B cell (primary cell): ENCODE results near the gene BRICD5. TPM values are rescaled to one million over a fixed set of nuclear protein-coding genes. Genes with fewer than 3 reads are reported as not detected.

Experiments used
- ATAC-seq: fragments of 200-7000 bp; cut with Tn5 transposase; one replicate; pipeline ENCODE4 v1.10.0; 2021; ENCODE audit warnings: low read depth, mild to moderate bottlenecking, moderate number of reproducible peaks, moderate library complexity
- CTCF ChIA-PET: fragments of 350-600 bp; sonication (Branson Sonifier 250); formaldehyde crosslinking; loops from one replicate; lab custom pipeline; 2021; ENCODE audit warnings: antibody characterized with exemption, inconsistent platforms; lab: Charles Lee
- POLR2A ChIA-PET: fragments of 350-600 bp; sonication (Branson Sonifier 250); formaldehyde crosslinking; loops from one replicate; lab custom pipeline; 2021; ENCODE audit warnings: antibody characterized with exemption; lab: Charles Lee
- DNase-seq: peaks from one replicate; pipeline ENCODE4 v3.0.0; 2013
- H2AFZ ChIP-seq: 2 replicates; pipeline ENCODE4 v1.6.1; 2012; ENCODE audit warnings: mild to moderate bottlenecking, low read depth, low read length; ENCODE audit not compliant: insufficient read depth, poor library complexity, severe bottlenecking
- H3K27ac ChIP-seq, 2 donors: 1 replicate in 1 of 2; 2 replicates in 1 of 2; pipeline ENCODE4 v1.5.1; 2012 to 2013; ENCODE audit warnings: low read length in 2 of 2, mild to moderate bottlenecking in 2 of 2, moderate library complexity in 1 of 2
- H3K27me3 ChIP-seq, 4 experiments: fragments of 200-600 bp in 1 of 4; sonication (generic) in 1 of 4; replicated peaks in 1 of 4; 1 replicate in 2 of 4; 2 replicates in 2 of 4; pipeline versions ENCODE4 v1.6.1 to v1.7.0; 2013 to 2016; ENCODE audit warnings: low read length in 3 of 4, mild to moderate bottlenecking in 2 of 4, mixed read lengths in 1 of 4, moderate library complexity in 1 of 4; ENCODE audit not compliant: insufficient read depth in 4 of 4, control insufficient read depth in 3 of 4; ENCODE audit errors: control extremely low read depth in 1 of 4
- H3K36me3 ChIP-seq, 2 experiments: replicated peaks in 1 of 2; 1 replicate in 1 of 2; 2 replicates in 1 of 2; pipeline versions ENCODE4 v1.6.1 to v1.7.1; 2013; ENCODE audit warnings: low read length in 1 of 2; ENCODE audit not compliant: insufficient read depth in 2 of 2, control insufficient read depth in 1 of 2; ENCODE audit errors: control extremely low read depth in 1 of 2, extremely low read depth in 1 of 2
- H3K4me1 ChIP-seq, 2 donors: fragments of 200-600 bp in 1 of 2; sonication (generic) in 1 of 2; 1 replicate in 1 of 2; 2 replicates in 1 of 2; pipeline versions ENCODE4 v1.5.1 to v1.6.1; 2013 to 2017; ENCODE audit warnings: low read length in 2 of 2; ENCODE audit not compliant: control insufficient read depth in 2 of 2, insufficient read depth in 2 of 2
- H3K4me2 ChIP-seq: replicated peaks from 2 replicates; pipeline ENCODE3; 2012; ENCODE audit warnings: mild to moderate bottlenecking, low read depth, low read length; ENCODE audit not compliant: poor library complexity, severe bottlenecking
- H3K4me3 ChIP-seq, 5 experiments: fragments of 200-600 bp in 1 of 5; sonication (generic) in 1 of 5; 1 replicate in 3 of 5; 2 replicates in 2 of 5; pipeline versions ENCODE4 v1.5.1 to v1.7.0; 2011 to 2016; ENCODE audit warnings: low read length in 4 of 5, mild to moderate bottlenecking in 4 of 5, low read depth in 2 of 5, control low read depth in 1 of 5, moderate library complexity in 1 of 5; ENCODE audit not compliant: insufficient read depth in 1 of 5; ENCODE audit errors: control extremely low read depth in 1 of 5, extremely low read depth in 1 of 5
- H3K79me2 ChIP-seq: fragments of 200-600 bp; sonication (generic); one replicate; pipeline ENCODE4 v1.6.0; 2016; ENCODE audit warnings: low read length; ENCODE audit not compliant: control insufficient read depth, insufficient read depth
- H3K9ac ChIP-seq: fragments of 200-600 bp; sonication (generic); 2 replicates; pipeline ENCODE4 v1.6.1; 2017; ENCODE audit warnings: mild to moderate bottlenecking, low read length, moderate library complexity
- H3K9me3 ChIP-seq, 3 donors: one replicate each; pipeline versions ENCODE4 v1.6.1 to v1.7.1; 2013; ENCODE audit warnings: low read length in 2 of 3; ENCODE audit not compliant: control insufficient read depth in 2 of 3, insufficient read depth in 1 of 3; ENCODE audit errors: control extremely low read depth in 1 of 3
- H4K20me1 ChIP-seq: 2 replicates; pipeline ENCODE4 v1.6.0; 2012; ENCODE audit warnings: mild to moderate bottlenecking, low read length; ENCODE audit not compliant: insufficient read depth, control insufficient read depth, poor library complexity, severe bottlenecking
- H3K27ac Mint-ChIP-seq: one replicate; pipeline ENCODE4 v1.8.0; 2021; ENCODE audit warnings: mixed read lengths
- H3K27me3 Mint-ChIP-seq: one replicate; pipeline ENCODE4 v1.8.0; 2021; ENCODE audit warnings: mixed read lengths
- H3K4me1 Mint-ChIP-seq: one replicate; pipeline ENCODE4 v1.8.0; 2021; ENCODE audit warnings: mixed read lengths
- H3K4me3 Mint-ChIP-seq: one replicate; pipeline ENCODE4 v1.8.0; 2021; ENCODE audit warnings: mixed read lengths
- H3K9me3 Mint-ChIP-seq: one replicate; pipeline ENCODE4 v1.8.0; 2022; ENCODE audit warnings: mixed read lengths; ENCODE audit not compliant: insufficient read depth
- EZH2 ChIP-seq: IDR thresholded peaks from 2 replicates; pipeline ENCODE4 v1.6.1; 2012; ENCODE audit warnings: borderline replicate concordance, low read depth, mild to moderate bottlenecking, moderate library complexity, low read length; ENCODE audit not compliant: insufficient read depth, poor library complexity, severe bottlenecking
- WGBS: methylation state at CpG from one replicate; pipeline ENCODE4 v1.1.5; 2013; ENCODE audit warnings: missing lambda C conversion rate; ENCODE audit not compliant: insufficient coverage; 5-methylcytosine and 5-hydroxymethylcytosine counted together
- intact Hi-C: fragments of 100-400 bp; cut with micrococcal nuclease; formaldehyde crosslinking; loops from one replicate; pipeline ENCODE4 v1.10.0; 2022
- polyA plus RNA-seq: library from polyadenylated mRNA; depleted of rRNA; stranded (reverse); fragments of >200 nt; gene quantifications from 2 replicates; pipeline ENCODE4 v1.2.3, GENCODE V29; 2012
- total RNA-seq, 2 donors: library from RNA; stranded (reverse); fragments of 120-200 nt in 1 of 2; gene quantifications; 1 replicate in 1 of 2; 2 replicates in 1 of 2; pipeline versions ENCODE4 v1.2.3 to v1.2.4, GENCODE V29; 2013 to 2022
- TF ChIP-seq, protein P1 (sequence below): fragments of 200-600 bp; IDR thresholded peaks from one replicate; pipeline ENCODE4 v1.8.0; 2022; ENCODE audit warnings: antibody characterized with exemption, mild to moderate bottlenecking

Gene BRICD5
- total and polyA plus RNA-seq, 2 donors (not counting 1 experiment from before 2014, with no cell fraction given) = 11.9 to 18.3 TPM

DNA sequence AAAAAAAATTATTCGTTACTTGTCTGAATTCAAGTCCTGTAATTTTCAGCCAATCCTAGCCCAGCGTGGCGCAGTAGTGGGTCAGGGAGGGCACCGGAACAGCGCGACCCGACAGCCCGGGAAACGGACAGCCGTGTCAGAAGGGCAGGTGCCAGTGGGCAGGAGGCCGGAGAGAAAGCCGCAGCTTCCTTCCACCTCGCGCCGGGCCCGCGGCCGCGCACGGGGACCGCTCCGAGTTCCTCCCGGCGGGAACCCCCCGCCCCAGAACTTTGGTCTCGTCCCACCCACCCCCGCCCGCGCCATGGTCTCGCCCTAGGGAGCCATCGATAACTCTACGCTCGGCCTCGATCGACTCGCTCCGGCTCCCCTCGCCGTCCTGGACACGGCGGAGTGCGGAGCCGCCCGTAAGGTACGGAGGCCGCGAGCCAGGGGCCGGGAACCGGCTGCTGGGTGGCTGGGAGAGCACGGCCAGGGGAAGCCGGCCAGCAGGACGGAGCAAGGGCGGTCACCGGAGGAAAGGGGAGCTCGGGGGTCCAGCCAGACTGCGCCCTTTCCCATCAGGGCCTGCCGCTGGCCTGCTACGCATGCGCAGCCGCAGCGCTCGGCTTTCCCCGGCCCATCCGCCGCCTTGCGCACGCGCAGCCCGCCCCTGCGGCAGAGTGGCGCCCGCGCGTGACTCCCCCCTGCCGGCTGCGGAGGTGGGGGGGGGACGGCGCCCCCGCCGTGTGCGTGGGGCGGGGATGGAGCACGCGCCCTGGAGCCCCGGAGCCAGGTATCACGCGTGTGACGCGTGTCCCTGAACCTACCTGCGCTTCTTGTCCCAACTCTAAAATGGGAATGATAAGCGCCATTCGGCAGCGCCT lies 5.3 kb downstream of the BRICD5 start, which contains the start of gene MLST8:
Gene MLST8 (plus strand): TSS at position 351 of the 863 bp plus-strand sequence. CDS start 632 bp downstream, outside the sequence.
- under 1% methylated on average over 76 of the region's 93 CpGs for WGBS
- Histone ChIP-seq H3K4me1 (peaks cover 12 to 22% of the 10 kb centered on the region in 2 donors), H3K27me3 (no peaks in the 10 kb centered on the region), H3K27ac (peak within 1 kb of the TSS; percentile 86 to 89), H3K9ac (peak within 1 kb of the TSS; percentile 88), H3K79me2 (peaks cover 22% of the 10 kb centered on the region), H3K4me2 (peak within 1 kb of the TSS; percentile 97), H3K36me3 (peaks cover 0 to 32% of the 10 kb centered on the region in 2 experiments), H3K4me3 (peak within 1 kb of the TSS; percentile 73 to 94 (median 76)), H2AFZ (peak within 1 kb of the TSS; percentile 95), H4K20me1 (no peaks in the 10 kb centered on the region), H3K9me3 (no peaks in the 10 kb centered on the region)
- Mint-ChIP-seq H3K27ac (peak within 1 kb of the TSS; percentile 94), H3K27me3 (peaks cover 3% of the 10 kb centered on the region), H3K4me1 (peaks cover 21% of the 10 kb centered on the region), H3K9me3 (no peaks in the 10 kb centered on the region), H3K4me3 (peak within 1 kb of the TSS; percentile 87)
- POLR2A ChIA-PET = interaction anchor here (0.6 to 2.2 kb wide), 9 partner anchors 11 to 1793 kb away, joined by 3 to 16 read pairs (median 6); partner anchors contain the start of genes ECI1, FLYWCH2, RNPS1 and TRAF7
- CTCF ChIA-PET = interaction anchor here (1.0 to 3.4 kb wide), 4 partner anchors 10 to 50 kb away, joined by 3 to 20 read pairs (median 4); partner anchors contain the start of genes ECI1 and TRAF7
- DNase-seq = peak; percentile 98
- TF ChIP-seq, protein P1, sequence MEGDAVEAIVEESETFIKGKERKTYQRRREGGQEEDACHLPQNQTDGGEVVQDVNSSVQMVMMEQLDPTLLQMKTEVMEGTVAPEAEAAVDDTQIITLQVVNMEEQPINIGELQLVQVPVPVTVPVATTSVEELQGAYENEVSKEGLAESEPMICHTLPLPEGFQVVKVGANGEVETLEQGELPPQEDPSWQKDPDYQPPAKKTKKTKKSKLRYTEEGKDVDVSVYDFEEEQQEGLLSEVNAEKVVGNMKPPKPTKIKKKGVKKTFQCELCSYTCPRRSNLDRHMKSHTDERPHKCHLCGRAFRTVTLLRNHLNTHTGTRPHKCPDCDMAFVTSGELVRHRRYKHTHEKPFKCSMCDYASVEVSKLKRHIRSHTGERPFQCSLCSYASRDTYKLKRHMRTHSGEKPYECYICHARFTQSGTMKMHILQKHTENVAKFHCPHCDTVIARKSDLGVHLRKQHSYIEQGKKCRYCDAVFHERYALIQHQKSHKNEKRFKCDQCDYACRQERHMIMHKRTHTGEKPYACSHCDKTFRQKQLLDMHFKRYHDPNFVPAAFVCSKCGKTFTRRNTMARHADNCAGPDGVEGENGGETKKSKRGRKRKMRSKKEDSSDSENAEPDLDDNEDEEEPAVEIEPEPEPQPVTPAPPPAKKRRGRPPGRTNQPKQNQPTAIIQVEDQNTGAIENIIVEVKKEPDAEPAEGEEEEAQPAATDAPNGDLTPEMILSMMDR = peak; percentile 32
- no peak for TF ChIP-seq EZH2
- ATAC-seq = peak; percentile 90
- intact Hi-C loops = loop anchor here (1.0 to 2.0 kb wide), 6 partner anchors 10 to 308 kb away; partner anchors contain the start of genes ATP6V0C, E4F1, ECI1 and RNPS1
